Tibial nerve (tissue), 4 donors: Measurements from ENCODE around the gene ZBTB48.

Experiments used
- CTCF ChIP-seq, 5 experiments: fragments of 200-600 bp in 3 of 5; fragments of 450-650 bp in 2 of 5; sonication (generic) in 3 of 5; IDR thresholded peaks; one replicate each; pipeline ENCODE4 v1.5.1; 2016 to 2019; ENCODE audit warnings: antibody characterized with exemption in 5 of 5, mild to moderate bottlenecking in 3 of 5, moderate library complexity in 2 of 5
- EP300 ChIP-seq, 2 donors: sonication (generic); formaldehyde crosslinking; IDR thresholded peaks; one replicate each; pipeline ENCODE4 v1.6.1; 2017; ENCODE audit warnings: antibody characterized with exemption in 2 of 2, mild to moderate bottlenecking in 1 of 2
- POLR2A ChIP-seq, 2 donors: fragments of 450-650 bp; IDR thresholded peaks; one replicate each; pipeline ENCODE4 v1.6.1; 2017; ENCODE audit warnings: antibody characterized with exemption in 2 of 2, mild to moderate bottlenecking in 2 of 2, moderate library complexity in 2 of 2

GRCh38 chr1:6584126-6585080 lies 4.6 kb downstream of the ZBTB48 start:
- TF ChIP-seq EP300 (IDR thresholded peaks at IDR 0.05): no peak
- TF ChIP-seq CTCF (IDR thresholded peaks at IDR 0.05): no peak
- no peak for TF ChIP-seq POLR2A (IDR thresholded peaks at IDR 0.05)
